ENCODE results near the gene NFKB1.

Gene NFKB1

GRCh38 chr4:102565696-102566095 lies 64.5 kb downstream of the NFKB1 start:
- H3K79me2 ChIP-seq (ENCODE audit: insufficient read depth, low read length), result no peaks in the 10 kb centered on the region
- H2AFZ ChIP-seq (ENCODE audit: low read depth, low read length, severe bottlenecking), result no peak overlapping the region
- no peaks in the 10 kb centered on the region for H3K27me3 ChIP-seq (ENCODE audit: low read length)
- TF ChIP-seq, protein P1, sequence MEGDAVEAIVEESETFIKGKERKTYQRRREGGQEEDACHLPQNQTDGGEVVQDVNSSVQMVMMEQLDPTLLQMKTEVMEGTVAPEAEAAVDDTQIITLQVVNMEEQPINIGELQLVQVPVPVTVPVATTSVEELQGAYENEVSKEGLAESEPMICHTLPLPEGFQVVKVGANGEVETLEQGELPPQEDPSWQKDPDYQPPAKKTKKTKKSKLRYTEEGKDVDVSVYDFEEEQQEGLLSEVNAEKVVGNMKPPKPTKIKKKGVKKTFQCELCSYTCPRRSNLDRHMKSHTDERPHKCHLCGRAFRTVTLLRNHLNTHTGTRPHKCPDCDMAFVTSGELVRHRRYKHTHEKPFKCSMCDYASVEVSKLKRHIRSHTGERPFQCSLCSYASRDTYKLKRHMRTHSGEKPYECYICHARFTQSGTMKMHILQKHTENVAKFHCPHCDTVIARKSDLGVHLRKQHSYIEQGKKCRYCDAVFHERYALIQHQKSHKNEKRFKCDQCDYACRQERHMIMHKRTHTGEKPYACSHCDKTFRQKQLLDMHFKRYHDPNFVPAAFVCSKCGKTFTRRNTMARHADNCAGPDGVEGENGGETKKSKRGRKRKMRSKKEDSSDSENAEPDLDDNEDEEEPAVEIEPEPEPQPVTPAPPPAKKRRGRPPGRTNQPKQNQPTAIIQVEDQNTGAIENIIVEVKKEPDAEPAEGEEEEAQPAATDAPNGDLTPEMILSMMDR (IDR thresholded peaks at IDR 0.05; ENCODE audit: insufficient read depth, low read length, poor library complexity, severe bottlenecking), result no peak
- no peaks in the 10 kb centered on the region for H3K9me2 ChIP-seq (replicated peaks; ENCODE audit: insufficient read depth, low read length)
- peaks cover 10% of the 10 kb centered on the region; the same call in 1 of the 2 replicates for H3K36me3 ChIP-seq (ENCODE audit: low read length)
- no peaks in the 10 kb centered on the region for H3F3A ChIP-seq (ENCODE audit: insufficient read depth)
- H4K20me1 ChIP-seq (ENCODE audit: low read depth, low read length), result no peaks in the 10 kb centered on the region
- no peak overlapping the region for H3K4me2 ChIP-seq (ENCODE audit: low read depth, low read length, poor library complexity, severe bottlenecking)
- no peak overlapping the region for H3K4me3 ChIP-seq (ENCODE audit: insufficient read depth, low read length, poor library complexity, severe bottlenecking)
- no peaks in the 10 kb centered on the region for H3K9me3 ChIP-seq (ENCODE audit: insufficient read depth, low read length)
- H3K27ac ChIP-seq (ENCODE audit: low read depth, low read length), result no peak overlapping the region
- no peak overlapping the region for H3K9ac ChIP-seq (ENCODE audit: low read length)

GRCh38 chr4:102566426-102566825 lies 65.3 kb downstream of the NFKB1 start:
- H3K9me2 ChIP-seq (replicated peaks; ENCODE audit: insufficient read depth, low read length), result no peaks in the 10 kb centered on the region
- peaks cover 10% of the 10 kb centered on the region; the same call in 1 of the 2 replicates for H3K36me3 ChIP-seq (ENCODE audit: low read length)
- H3K27me3 ChIP-seq (ENCODE audit: low read length), result no peaks in the 10 kb centered on the region
- no peak overlapping the region for H3K4me3 ChIP-seq (ENCODE audit: insufficient read depth, low read length, poor library complexity, severe bottlenecking)
- no peak overlapping the region for H3K27ac ChIP-seq (ENCODE audit: low read depth, low read length)
- TF ChIP-seq, protein P1 (IDR thresholded peaks at IDR 0.05; ENCODE audit: insufficient read depth, low read length, poor library complexity, severe bottlenecking), result no peak
- TF ChIP-seq EZH2phosphoT487 (conservative IDR thresholded peaks at IDR 0.05; ENCODE audit: low read length), result no peak
- H4K20me1 ChIP-seq (ENCODE audit: low read depth, low read length), result no peaks in the 10 kb centered on the region
- no peak overlapping the region for H3K9ac ChIP-seq (ENCODE audit: low read length)
- H3K79me2 ChIP-seq (ENCODE audit: insufficient read depth, low read length), result no peaks in the 10 kb centered on the region
- no peak overlapping the region for H2AFZ ChIP-seq (ENCODE audit: low read depth, low read length, severe bottlenecking)
- H3K9me3 ChIP-seq (ENCODE audit: insufficient read depth, low read length), result no peaks in the 10 kb centered on the region
- no peak overlapping the region for H3K4me2 ChIP-seq (ENCODE audit: low read depth, low read length, poor library complexity, severe bottlenecking)
- H3F3A ChIP-seq (ENCODE audit: insufficient read depth), result no peaks in the 10 kb centered on the region

- H3K9me2 ChIP-seq (replicated peaks; ENCODE audit: insufficient read depth, low read length), result no peaks in the 10 kb centered on the region
- no peak overlapping the region for H3K27ac ChIP-seq (ENCODE audit: low read depth, low read length)
- H3K36me3 ChIP-seq (ENCODE audit: low read length), result peaks cover 10% of the 10 kb centered on the region; the same call in 1 of the 2 replicates
- no peak overlapping the region for H2AFZ ChIP-seq (ENCODE audit: low read depth, low read length, severe bottlenecking)
- H3K79me2 ChIP-seq (ENCODE audit: insufficient read depth, low read length), result no peaks in the 10 kb centered on the region
- H3K27me3 ChIP-seq (ENCODE audit: low read length), result no peaks in the 10 kb centered on the region
- no peaks in the 10 kb centered on the region for H3F3A ChIP-seq (ENCODE audit: insufficient read depth)
- no peak overlapping the region for H3K4me3 ChIP-seq (ENCODE audit: insufficient read depth, low read length, poor library complexity, severe bottlenecking)
- no peak overlapping the region for H3K9ac ChIP-seq (ENCODE audit: low read length)
- no peaks in the 10 kb centered on the region for H4K20me1 ChIP-seq (ENCODE audit: low read depth, low read length)
- no peaks in the 10 kb centered on the region for H3K9me3 ChIP-seq (ENCODE audit: insufficient read depth, low read length)
- TF ChIP-seq, protein P1 (IDR thresholded peaks at IDR 0.05; ENCODE audit: insufficient read depth, low read length, poor library complexity, severe bottlenecking), result no peak
- no peak for TF ChIP-seq EZH2phosphoT487 (conservative IDR thresholded peaks at IDR 0.05; ENCODE audit: low read length)
- no peak overlapping the region for H3K4me2 ChIP-seq (ENCODE audit: low read depth, low read length, poor library complexity, severe bottlenecking)
Observed at GRCh38 chr4:102567427-102567826, 66.3 kb downstream of the NFKB1 start.

Measured in SU-DHL-6 (cell line).